GM12878 (cell line): ENCODE measurements around the gene MAGI1. TPM values are rescaled to one million over a fixed set of nuclear protein-coding genes. Genes with fewer than 3 reads are reported as not detected.

Source experiments
- ATAC-seq: fragments of 200-7000 bp; cut with Tn5 transposase; 3 replicates; pipeline ENCODE4 v1.9.1; 2020; ENCODE audit warnings: mild to moderate bottlenecking, moderate library complexity
- BruUV-seq: library from RNA; stranded (reverse); fragments of 400-500 nt; replicated peaks from 2 replicates; lab custom pipeline; 2021; lab: Mats Ljungman, UMichigan
- CTCF ChIA-PET: fragments of 300-600 bp; sonication (Branson Sonifier 250); formaldehyde crosslinking; extraction: SDS; loops from one replicate; lab custom pipeline; 2021; ENCODE audit warnings: inconsistent platforms; lab: Yijun Ruan, JAX
- POLR2A ChIA-PET: fragments of 350-600 bp; formaldehyde crosslinking; extraction: SDS; loops from one replicate; lab custom pipeline; 2021; ENCODE audit warnings: inconsistent platforms; lab: Charles Lee
- RAD21 ChIA-PET: fragments of 300-600 bp; sonication (Branson Sonifier 250); formaldehyde crosslinking; loops from one replicate; lab custom pipeline; 2023; ENCODE audit warnings: antibody characterized with exemption; ENCODE audit not compliant: unreplicated experiment; lab: Charles Lee
- SMC1A ChIA-PET: fragments of 300-600 bp; sonication (Branson Sonifier 250); formaldehyde crosslinking; loops from one replicate; lab custom pipeline; 2023; ENCODE audit not compliant: unreplicated experiment, uncharacterized antibody; lab: Charles Lee
- DNase-seq: peaks from one replicate; pipeline ENCODE4 v3.0.0-alpha.2; 2011; ENCODE audit warnings: low read depth, low spot score
- FAIRE-seq: peaks from 3 replicates; lab custom pipeline; 2011; peaks lifted over from hg19 to GRCh38; lab: Jason Lieb, UNC
- H2AFZ ChIP-seq: 2 replicates; pipeline ENCODE4 v1.6.0; 2011; ENCODE audit warnings: low read depth, low read length, control low read depth; ENCODE audit not compliant: control insufficient read depth
- H3K27ac ChIP-seq: 2 replicates; pipeline ENCODE4 v1.5.1; 2011; ENCODE audit warnings: control low read depth; ENCODE audit not compliant: control insufficient read depth, insufficient read depth
- H3K27me3 ChIP-seq, 2 experiments: replicated peaks in 1 of 2; 2 replicates each; pipeline versions ENCODE4 v1.6.0 to v1.6.1; 2011; ENCODE audit warnings: low read length in 1 of 2; ENCODE audit not compliant: control insufficient read depth in 2 of 2, insufficient read depth in 2 of 2
- H3K36me3 ChIP-seq, 2 experiments: 2 replicates each; pipeline ENCODE4 v1.5.1; 2011; ENCODE audit warnings: low read length in 1 of 2; ENCODE audit not compliant: control insufficient read depth in 2 of 2, insufficient read depth in 2 of 2
- H3K4me1 ChIP-seq: 2 replicates; pipeline ENCODE4 v1.6.1; 2011; ENCODE audit warnings: mild to moderate bottlenecking, low read length, moderate library complexity, mixed read lengths; ENCODE audit not compliant: control insufficient read depth, insufficient read depth
- H3K4me2 ChIP-seq: 2 replicates; pipeline ENCODE4 v1.6.0; 2011; ENCODE audit warnings: control low read depth; ENCODE audit not compliant: control insufficient read depth, insufficient read depth
- H3K4me3 ChIP-seq: fragments of 200-600 bp; sonication (generic); 2 replicates; pipeline ENCODE4 v1.5.1; 2016
- H3K79me2 ChIP-seq: 2 replicates; pipeline ENCODE4 v1.6.0; 2011; ENCODE audit warnings: low read length; ENCODE audit not compliant: control insufficient read depth, insufficient read depth
- H3K9ac ChIP-seq: 2 replicates; pipeline ENCODE4 v1.8.0; 2011; ENCODE audit warnings: low read length, control low read depth, mixed read lengths; ENCODE audit not compliant: control insufficient read depth, insufficient read depth
- H3K9me3 ChIP-seq: replicated peaks from 3 replicates; pipeline ENCODE4 v1.5.1; 2011; ENCODE audit warnings: mild to moderate bottlenecking, low read length; ENCODE audit not compliant: control insufficient read depth, insufficient read depth
- H4K20me1 ChIP-seq: 2 replicates; pipeline ENCODE4 v1.6.0; 2011; ENCODE audit not compliant: control insufficient read depth, insufficient read depth
- BACH1 ChIP-seq: fragments of 450-650 bp; IDR thresholded peaks from 2 replicates; pipeline ENCODE4 v1.6.1; 2017; ENCODE audit warnings: mild to moderate bottlenecking, borderline replicate concordance
- BCL11A ChIP-seq: IDR thresholded peaks from 2 replicates; pipeline ENCODE4 v1.6.1; 2011; ENCODE audit warnings: low read depth, low read length
- CHD2 ChIP-seq: IDR thresholded peaks from 2 replicates; pipeline ENCODE4 v1.6.1; 2011; ENCODE audit warnings: low read depth, low read length, improper control_type of control experiment, borderline replicate concordance
- EED ChIP-seq: sonication (generic); IDR thresholded peaks from 2 replicates; pipeline ENCODE4 v1.6.1; 2016; ENCODE audit warnings: antibody characterized with exemption, low read depth
- ESRRA ChIP-seq: IDR thresholded peaks from 2 replicates; pipeline ENCODE4 v1.6.1; 2012; ENCODE audit warnings: mild to moderate bottlenecking, low read length, improper control_type of control experiment
- ETV6 ChIP-seq, 2 experiments: fragments of 450-650 bp in 1 of 2; IDR thresholded peaks in 1 of 2; conservative IDR thresholded peaks in 1 of 2; 2 replicates each; pipeline ENCODE4 v1.6.1; 2014; ENCODE audit warnings: antibody characterized with exemption in 1 of 2, borderline replicate concordance in 1 of 2, low read depth in 1 of 2, mild to moderate bottlenecking in 1 of 2, moderate library complexity in 1 of 2
- HDGF ChIP-seq: fragments of 450-650 bp; IDR thresholded peaks from 2 replicates; pipeline ENCODE4 v1.6.1; 2016; ENCODE audit warnings: antibody characterized with exemption
- IKZF2 ChIP-seq, 2 experiments: fragments of 450-650 bp; IDR thresholded peaks; 2 replicates each; pipeline ENCODE4 v1.6.1; 2017; ENCODE audit warnings: mild to moderate bottlenecking in 2 of 2, moderate library complexity in 2 of 2
- MXI1 ChIP-seq: fragments of 150-350 bp; IDR thresholded peaks from 2 replicates; pipeline ENCODE4 v1.6.1; 2011; ENCODE audit warnings: low read depth, mild to moderate bottlenecking, inconsistent platforms, low read length, improper control_type of control experiment
- NR2F1 ChIP-seq: fragments of 450-650 bp; conservative IDR thresholded peaks from 2 replicates; pipeline ENCODE4 v1.6.1; 2017; ENCODE audit warnings: mild to moderate bottlenecking
- POLR2AphosphoS2 ChIP-seq: IDR thresholded peaks from 2 replicates; pipeline ENCODE4 v1.6.1; 2011; ENCODE audit warnings: low read depth, mild to moderate bottlenecking, low read length, improper control_type of control experiment, moderate library complexity
- RCOR1 ChIP-seq: conservative IDR thresholded peaks from 2 replicates; pipeline ENCODE4 v1.6.1; 2012; ENCODE audit warnings: low read depth, low read length, improper control_type of control experiment
- SUPT20H ChIP-seq: IDR thresholded peaks from 2 replicates; pipeline ENCODE4 v1.6.1; 2011; ENCODE audit warnings: low read depth, mild to moderate bottlenecking, low read length, moderate library complexity, borderline replicate concordance; ENCODE audit not compliant: control insufficient read depth
- SUZ12 ChIP-seq: fragments of 200-600 bp; sonication (generic); IDR thresholded peaks from one replicate; pipeline ENCODE4 v1.6.1; 2018; ENCODE audit warnings: antibody characterized with exemption, mild to moderate bottlenecking; ENCODE audit not compliant: unreplicated experiment
- TCF3 ChIP-seq: IDR thresholded peaks from 2 replicates; pipeline ENCODE4 v1.6.1; 2012; ENCODE audit warnings: low read depth, mild to moderate bottlenecking, low read length, borderline replicate concordance; ENCODE audit not compliant: insufficient read depth
- YBX1 ChIP-seq: fragments of 450-650 bp; IDR thresholded peaks from 2 replicates; pipeline ENCODE4 v1.6.1; 2016; ENCODE audit warnings: antibody characterized with exemption
- YY1 ChIP-seq: IDR thresholded peaks from 2 replicates; pipeline ENCODE4 v1.6.1; 2011; ENCODE audit warnings: low read depth, mild to moderate bottlenecking, low read length
- ZNF384 ChIP-seq: IDR thresholded peaks from 2 replicates; pipeline ENCODE4 v1.6.1; 2012; ENCODE audit warnings: low read depth, mild to moderate bottlenecking, low read length, improper control_type of control experiment, borderline replicate concordance
- WGBS: methylation state at CpG from one replicate; pipeline ENCODE4 v1.1.6; 2016; ENCODE audit warnings: low lambda C conversion rate; ENCODE audit not compliant: insufficient replicate concordance, insufficient coverage; ENCODE audit errors: missing lambda C conversion rate; 5-methylcytosine and 5-hydroxymethylcytosine counted together
- in situ Hi-C: fragments of 300-500 bp; cut with MboI; formaldehyde crosslinking; loops from 9 replicates; pipeline ENCODE4 v1.14.3; 2018; ENCODE audit warnings: mixed read lengths
- intact Hi-C: fragments of 100-400 bp; cut with micrococcal nuclease; formaldehyde crosslinking; loops from one replicate; pipeline ENCODE4 v1.14.2; 2022; ENCODE audit not compliant: unreplicated experiment
- polyA plus RNA-seq, 11 experiments: library from polyadenylated mRNA; depleted of rRNA in 4 of 11; unstranded in 6 of 11; stranded (reverse) in 5 of 11; fragments of >200 nt; fragmentation: Nextera tagmentation in 4 of 11; fragmentation: Illumina TruSeq in 1 of 11; extraction: Ambion mirVana in 4 of 11; extraction: Trizol in 1 of 11; gene quantifications; 1 replicate in 1 of 11; 2 replicates in 10 of 11; pipeline versions ENCODE4 v1.2.1 to v1.2.3, GENCODE V29; 2011 to 2016; ENCODE audit warnings: inconsistent platforms in 2 of 11, missing spikeins in 2 of 11, low read depth in 1 of 11
- total RNA-seq, 4 experiments: library from RNA; depleted of rRNA in 3 of 4; stranded (reverse); fragments of >200 nt in 3 of 4; fragmentation: Illumina TruSeq in 1 of 4; extraction: Trizol in 1 of 4; gene quantifications; 2 replicates each; pipeline versions ENCODE4 v1.2.1 to v1.2.3, GENCODE V29; 2013 to 2021
- TF ChIP-seq, protein P1 (sequence below): fragments of 450-650 bp; IDR thresholded peaks from 2 replicates; pipeline ENCODE4 v1.6.1; 2016; ENCODE audit warnings: mild to moderate bottlenecking, moderate library complexity, borderline replicate concordance
- TF ChIP-seq, protein P2 (sequence below): fragments of 150-350 bp; IDR thresholded peaks from 2 replicates; pipeline ENCODE4 v1.6.1; 2014; ENCODE audit warnings: mild to moderate bottlenecking, low read depth, low read length

The MAGI1 gene
- total and polyA plus RNA-seq, 10 of the 15 experiments (the other 5 are each of a cell fraction or from before 2014, with no cell fraction given) = 0.02 to 3.3 (median 0.29) TPM; not detected in 1

DNA sequence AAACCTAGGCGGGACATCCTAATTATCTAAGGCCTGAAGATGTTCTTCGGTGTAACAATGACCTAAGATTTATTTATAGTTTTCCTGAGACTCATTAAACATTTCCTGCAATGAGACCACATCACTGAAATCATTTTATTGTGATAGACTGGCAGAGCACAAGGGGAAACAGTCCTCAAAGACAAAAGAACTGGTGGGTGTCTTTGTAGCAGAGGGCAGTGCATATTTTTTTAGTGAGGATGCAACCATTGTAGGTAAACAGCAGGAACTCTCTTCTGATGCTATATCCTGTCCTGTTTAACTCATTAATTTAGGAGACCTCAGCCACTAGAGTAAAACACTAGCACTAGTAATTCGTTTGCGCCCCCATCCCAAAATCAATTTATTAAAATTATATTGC lies 100.0 kb downstream of the MAGI1 start (continued):
- no peak for TF ChIP-seq BCL11A
- no peak for TF ChIP-seq SUPT20H
- TF ChIP-seq ZNF384 = no peak
- no peak for TF ChIP-seq ESRRA
- no peak for TF ChIP-seq NR2F1
- TF ChIP-seq SUZ12 = no peak
- no peak for TF ChIP-seq MXI1

DNA sequence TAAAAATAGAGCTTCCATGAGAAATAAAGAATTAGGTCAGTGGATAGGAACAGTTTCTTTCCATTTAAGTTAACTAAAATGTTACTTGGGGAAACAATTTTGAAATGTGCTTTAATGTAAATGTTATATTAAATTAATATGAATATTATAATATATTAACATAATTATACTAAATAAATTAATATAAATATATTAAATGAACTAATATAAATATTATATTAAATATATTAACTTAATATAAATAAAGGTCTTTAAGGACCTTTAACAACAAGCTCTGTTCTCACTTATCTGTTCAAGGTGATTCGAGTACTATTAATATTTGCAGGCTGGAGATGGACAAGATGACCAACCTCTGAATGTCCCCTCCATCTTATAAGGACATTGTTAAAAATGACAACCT lies 100.6 kb downstream of the MAGI1 start:
- Histone ChIP-seq H3K27ac (no peak overlapping the region), H3K9ac (no peak overlapping the region), H3K79me2 (no peaks in the 10 kb centered on the region), H3K4me1 (no peaks in the 10 kb centered on the region), H3K27me3 (no peaks in the 10 kb centered on the region), H4K20me1 (no peaks in the 10 kb centered on the region), H2AFZ (no peak overlapping the region), H3K4me3 (no peak overlapping the region), H3K9me3 (no peaks in the 10 kb centered on the region), H3K36me3 (no peaks in the 10 kb centered on the region), H3K4me2 (no peak overlapping the region)
- intact Hi-C loops = no loop called here
- POLR2A ChIA-PET = no interaction called here
- ATAC-seq (no peak), DNase-seq (no peak), FAIRE-seq (no peak)
- no TSS peak for BruUV-seq
- WGBS = 0% methylated on average over 1 of the region's 1 CpG
- CTCF ChIA-PET = no interaction called here
- in situ Hi-C loops = no loop called here
- SMC1A ChIA-PET = no interaction called here
- RAD21 ChIA-PET = no interaction called here
- no peak for TF ChIP-seq YY1
- TF ChIP-seq NR2F1 = no peak
- TF ChIP-seq, protein P1, sequence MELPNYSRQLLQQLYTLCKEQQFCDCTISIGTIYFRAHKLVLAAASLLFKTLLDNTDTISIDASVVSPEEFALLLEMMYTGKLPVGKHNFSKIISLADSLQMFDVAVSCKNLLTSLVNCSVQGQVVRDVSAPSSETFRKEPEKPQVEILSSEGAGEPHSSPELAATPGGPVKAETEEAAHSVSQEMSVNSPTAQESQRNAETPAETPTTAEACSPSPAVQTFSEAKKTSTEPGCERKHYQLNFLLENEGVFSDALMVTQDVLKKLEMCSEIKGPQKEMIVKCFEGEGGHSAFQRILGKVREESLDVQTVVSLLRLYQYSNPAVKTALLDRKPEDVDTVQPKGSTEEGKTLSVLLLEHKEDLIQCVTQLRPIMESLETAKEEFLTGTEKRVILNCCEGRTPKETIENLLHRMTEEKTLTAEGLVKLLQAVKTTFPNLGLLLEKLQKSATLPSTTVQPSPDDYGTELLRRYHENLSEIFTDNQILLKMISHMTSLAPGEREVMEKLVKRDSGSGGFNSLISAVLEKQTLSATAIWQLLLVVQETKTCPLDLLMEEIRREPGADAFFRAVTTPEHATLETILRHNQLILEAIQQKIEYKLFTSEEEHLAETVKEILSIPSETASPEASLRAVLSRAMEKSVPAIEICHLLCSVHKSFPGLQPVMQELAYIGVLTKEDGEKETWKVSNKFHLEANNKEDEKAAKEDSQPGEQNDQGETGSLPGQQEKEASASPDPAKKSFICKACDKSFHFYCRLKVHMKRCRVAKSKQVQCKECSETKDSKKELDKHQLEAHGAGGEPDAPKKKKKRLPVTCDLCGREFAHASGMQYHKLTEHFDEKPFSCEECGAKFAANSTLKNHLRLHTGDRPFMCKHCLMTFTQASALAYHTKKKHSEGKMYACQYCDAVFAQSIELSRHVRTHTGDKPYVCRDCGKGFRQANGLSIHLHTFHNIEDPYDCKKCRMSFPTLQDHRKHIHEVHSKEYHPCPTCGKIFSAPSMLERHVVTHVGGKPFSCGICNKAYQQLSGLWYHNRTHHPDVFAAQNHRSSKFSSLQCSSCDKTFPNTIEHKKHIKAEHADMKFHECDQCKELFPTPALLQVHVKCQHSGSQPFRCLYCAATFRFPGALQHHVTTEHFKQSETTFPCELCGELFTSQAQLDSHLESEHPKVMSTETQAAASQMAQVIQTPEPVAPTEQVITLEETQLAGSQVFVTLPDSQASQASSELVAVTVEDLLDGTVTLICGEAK = no peak
- TF ChIP-seq ESRRA = no peak
- no peak for TF ChIP-seq YBX1
- no peak for TF ChIP-seq ETV6 (conservative IDR thresholded peaks at IDR 0.05 in 1 of 2, IDR thresholded peaks at IDR 0.05 in 1 of 2; ENCODE audit: borderline replicate concordance in 1 of 2, low read depth in 1 of 2)
- no peak for TF ChIP-seq TCF3
- no peak for TF ChIP-seq HDGF
- no peak for TF ChIP-seq RCOR1
- TF ChIP-seq IKZF2 (IDR thresholded peaks at IDR 0.05) = no peak
- TF ChIP-seq, protein P2, sequence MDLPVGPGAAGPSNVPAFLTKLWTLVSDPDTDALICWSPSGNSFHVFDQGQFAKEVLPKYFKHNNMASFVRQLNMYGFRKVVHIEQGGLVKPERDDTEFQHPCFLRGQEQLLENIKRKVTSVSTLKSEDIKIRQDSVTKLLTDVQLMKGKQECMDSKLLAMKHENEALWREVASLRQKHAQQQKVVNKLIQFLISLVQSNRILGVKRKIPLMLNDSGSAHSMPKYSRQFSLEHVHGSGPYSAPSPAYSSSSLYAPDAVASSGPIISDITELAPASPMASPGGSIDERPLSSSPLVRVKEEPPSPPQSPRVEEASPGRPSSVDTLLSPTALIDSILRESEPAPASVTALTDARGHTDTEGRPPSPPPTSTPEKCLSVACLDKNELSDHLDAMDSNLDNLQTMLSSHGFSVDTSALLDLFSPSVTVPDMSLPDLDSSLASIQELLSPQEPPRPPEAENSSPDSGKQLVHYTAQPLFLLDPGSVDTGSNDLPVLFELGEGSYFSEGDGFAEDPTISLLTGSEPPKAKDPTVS = no peak
- no peak for TF ChIP-seq EED
- TF ChIP-seq CHD2 = no peak
- no peak for TF ChIP-seq POLR2AphosphoS2
- no peak for TF ChIP-seq BACH1
